Measurements from ENCODE around the gene GLB1L3. TPM values are rescaled to one million over a fixed set of nuclear protein-coding genes. Genes with fewer than 3 reads are reported as not detected.

GLB1L3 gene
- total RNA-seq, 2 donors from 2014 or later = 2.3 to 7.1 TPM

GRCh38 chr11:134261626-134262488, 14.3 kb upstream of the GLB1L3 start:
- peak; percentile 85 for TF ChIP-seq CTCF (conservative IDR thresholded peaks at IDR 0.05)
- Mint-ChIP-seq H3K36me3 (ENCODE audit: low read depth) (peaks cover 51% of the 10 kb centered on the region), H3K27me3 (ENCODE audit: insufficient read depth) (no peaks in the 10 kb centered on the region), H3K27ac (no peak overlapping the region), H3K4me1 (peaks cover 2% of the 10 kb centered on the region), H3K9me3 (no peaks in the 10 kb centered on the region), H3K4me3 (no peak overlapping the region)
- Histone ChIP-seq H3K4me1 (ENCODE audit: control insufficient read depth, insufficient read depth, low read length) (no peaks in the 10 kb centered on the region), H3K4me3 (ENCODE audit: low read length) (no peak overlapping the region), H3K9me3 (ENCODE audit: control insufficient read depth, low read length) (no peaks in the 10 kb centered on the region), H3K9ac (ENCODE audit: extremely low read depth, low read length, poor library complexity, severe bottlenecking) (no peak overlapping the region), H3K27me3 (ENCODE audit: control insufficient read depth, insufficient read depth, low read length, poor library complexity, severe bottlenecking) (no peaks in the 10 kb centered on the region), H3K27ac (ENCODE audit: low read depth, low read length) (no peak overlapping the region), H3K36me3 (ENCODE audit: control insufficient read depth, insufficient read depth, low read length) (peaks cover 56% of the 10 kb centered on the region)
- DNase-seq = peak; percentile 83
- WGBS, 2 experiments (ENCODE audit: insufficient coverage in 1 of 2, insufficient read length in 1 of 2) = 88 to 89% methylated on average over 10 to 14 of the region's 14 CpGs

GRCh38 chr11:134264966-134265764, 11.0 kb upstream of the GLB1L3 start:
- no peaks in the 10 kb centered on the region for H3K4me1 ChIP-seq (ENCODE audit: control insufficient read depth, insufficient read depth, low read length)
- no peak for DNase-seq
- Mint-ChIP-seq H3K4me3 (no peak overlapping the region), H3K9me3 (no peaks in the 10 kb centered on the region), H3K27me3 (ENCODE audit: insufficient read depth) (no peaks in the 10 kb centered on the region), H3K27ac (peak overlapping the region; percentile 3), H3K36me3 (ENCODE audit: low read depth) (peaks cover 30% of the 10 kb centered on the region), H3K4me1 (peaks cover 3% of the 10 kb centered on the region)
- H3K27me3 ChIP-seq (ENCODE audit: control insufficient read depth, insufficient read depth, low read length, poor library complexity, severe bottlenecking) = no peaks in the 10 kb centered on the region
- TF ChIP-seq CTCF (conservative IDR thresholded peaks at IDR 0.05) = no peak
- no peak overlapping the region for H3K27ac ChIP-seq (ENCODE audit: low read depth, low read length)
- peaks cover 37% of the 10 kb centered on the region for H3K36me3 ChIP-seq (ENCODE audit: control insufficient read depth, insufficient read depth, low read length)
- H3K9me3 ChIP-seq (ENCODE audit: control insufficient read depth, low read length) = no peaks in the 10 kb centered on the region
- no peak overlapping the region for H3K9ac ChIP-seq (ENCODE audit: extremely low read depth, low read length, poor library complexity, severe bottlenecking)
- no peak overlapping the region for H3K4me3 ChIP-seq (ENCODE audit: low read length)
- 92 to 93% methylated on average over 3 to 7 of the region's 7 CpGs for WGBS, 2 experiments (ENCODE audit: insufficient coverage in 1 of 2, insufficient read length in 1 of 2)

- no peak overlapping the region for H3K4me3 Mint-ChIP-seq
- no peaks in the 10 kb centered on the region for H3K27me3 Mint-ChIP-seq (ENCODE audit: insufficient read depth)
- H3K27ac ChIP-seq (ENCODE audit: low read depth, low read length) = no peak overlapping the region
- H3K4me3 ChIP-seq (ENCODE audit: low read length) = no peak overlapping the region
- peaks cover 26% of the 10 kb centered on the region for H3K36me3 ChIP-seq (ENCODE audit: control insufficient read depth, insufficient read depth, low read length)
- H3K4me1 Mint-ChIP-seq = peaks cover 3% of the 10 kb centered on the region
- H3K36me3 Mint-ChIP-seq (ENCODE audit: low read depth) = peaks cover 19% of the 10 kb centered on the region
- no peaks in the 10 kb centered on the region for H3K9me3 Mint-ChIP-seq
- no peaks in the 10 kb centered on the region for H3K9me3 ChIP-seq (ENCODE audit: control insufficient read depth, low read length)
- TF ChIP-seq CTCF (conservative IDR thresholded peaks at IDR 0.05) = no peak
- H3K9ac ChIP-seq (ENCODE audit: extremely low read depth, low read length, poor library complexity, severe bottlenecking) = no peak overlapping the region
- H3K27ac Mint-ChIP-seq = no peak overlapping the region
- DNase-seq = no peak
- 83 to 95% methylated on average over 5 of the region's 5 CpGs for WGBS, 2 experiments (ENCODE audit: insufficient coverage in 1 of 2, insufficient read length in 1 of 2)
- H3K27me3 ChIP-seq (ENCODE audit: control insufficient read depth, insufficient read depth, low read length, poor library complexity, severe bottlenecking) = no peaks in the 10 kb centered on the region
- H3K4me1 ChIP-seq (ENCODE audit: control insufficient read depth, insufficient read depth, low read length) = no peaks in the 10 kb centered on the region
Measured at GRCh38 chr11:134266440-134266839, 9.7 kb upstream of the GLB1L3 start.

Measured in endodermal cell (in vitro differentiated cells).